ENCODE data around the gene SIRPG. TPM values are rescaled to one million over a fixed set of nuclear protein-coding genes. Genes with fewer than 3 reads are reported as not detected.

SIRPG gene
- not detected in 2 replicates for total RNA-seq

DNA sequence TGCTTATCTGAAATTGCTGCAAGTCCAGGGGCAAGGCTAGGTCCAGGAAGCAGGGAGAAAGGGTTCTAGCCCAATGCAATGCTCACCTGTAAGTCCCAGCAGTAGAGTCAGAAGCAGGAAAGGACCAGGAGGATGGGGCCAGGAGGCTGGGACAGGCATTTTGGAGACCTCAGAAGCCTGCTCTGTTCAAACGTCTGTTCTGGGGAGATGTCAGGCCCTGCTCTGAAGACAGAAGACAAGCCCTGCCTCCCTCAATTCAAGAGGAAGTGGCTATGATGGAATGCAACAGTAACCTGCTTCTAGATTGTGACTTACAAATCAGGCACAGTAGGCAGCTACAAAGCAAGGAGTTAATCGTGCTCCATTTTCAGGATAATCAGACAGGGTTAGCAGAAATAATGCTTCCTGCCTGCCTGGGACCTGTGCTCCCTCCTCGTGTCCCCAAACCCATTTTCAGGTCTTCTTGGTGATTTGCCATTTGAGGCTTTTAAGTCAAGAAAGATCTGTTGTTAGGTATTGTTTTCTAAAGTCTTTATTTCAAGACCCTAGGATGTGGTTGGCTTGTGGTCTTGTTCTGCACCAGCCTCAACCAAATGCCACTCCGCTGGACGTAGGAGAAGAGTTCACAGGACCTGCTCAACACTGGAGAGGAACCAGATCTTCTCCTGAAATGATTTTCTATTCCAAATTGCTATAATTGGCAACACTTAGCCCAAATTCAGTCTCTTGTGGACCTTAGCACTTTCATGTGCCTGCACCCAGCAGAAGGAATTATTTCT, at the start of gene SIRPG:
Gene SIRPG, minus strand, starts transcription at position 224 of the 779 bp plus-strand sequence. Its CDS starts 65 bp downstream, at position 159.

GRCh38 chr20:1619861-1620444, 37.6 kb downstream of the SIRPG start, which contains the start of gene SIRPB1:
Gene SIRPB1 (minus strand): TSS chr20:1620009. CDS start chr20:1619944, 65 bp downstream.

Other genes starting within 250 kb of the SIRPG start
- gene NSFL1C, start 190.9 kb downstream of the SIRPG start, total RNA-seq = 19.8 and 35.3 TPM in 2 replicates
- gene SIRPB2, start 166.4 kb downstream of the SIRPG start, total RNA-seq = not detected in 2 replicates
- not detected in 2 replicates for gene SIRPD, start 100.1 kb downstream of the SIRPG start, total RNA-seq
- gene SIRPB1, start 37.8 kb downstream of the SIRPG start, total RNA-seq = 0.29 and 1.2 TPM in 2 replicates
- gene SIRPA, start 237.6 kb upstream of the SIRPG start, total RNA-seq = 25.7 and 26.5 TPM in 2 replicates

Data from smooth muscle cell of trachea (primary cell).